Measurements from ENCODE around the gene NME5.

- TF ChIP-seq CTCF (IDR thresholded peaks at IDR 0.05; ENCODE audit: insufficient read depth, low read length, poor library complexity, severe bottlenecking) (no peak), EZH2phosphoT487 (conservative IDR thresholded peaks at IDR 0.05; ENCODE audit: low read length) (no peak)
These were observed 46.9 kb downstream of the NME5 start for GRCh38 chr5:138092301-138092700.

Data from SU-DHL-6 (cell line).